Adrenal gland (tissue), 5 donors: ENCODE measurements around the gene SHISA6.

Source experiments
- POLR2A ChIP-seq, 2 donors: fragments of 450-650 bp; IDR thresholded peaks; one replicate each; pipeline ENCODE4 v1.6.1; 2017; ENCODE audit warnings: antibody characterized with exemption in 2 of 2, mild to moderate bottlenecking in 2 of 2, moderate library complexity in 1 of 2
- TF ChIP-seq, protein P1 (sequence below), 6 experiments: fragments of 450-650 bp in 4 of 6; fragments of 200-600 bp in 2 of 6; sonication (generic) in 1 of 6; IDR thresholded peaks; 1 replicate in 5 of 6; 2 replicates in 1 of 6; pipeline versions ENCODE4 v1.5.1 to v1.8.0; 2016 to 2021; ENCODE audit warnings: antibody characterized with exemption in 6 of 6, mild to moderate bottlenecking in 2 of 6, moderate library complexity in 1 of 6
- donor health status: DM: no; HTN: no; CAD: no.

DNA sequence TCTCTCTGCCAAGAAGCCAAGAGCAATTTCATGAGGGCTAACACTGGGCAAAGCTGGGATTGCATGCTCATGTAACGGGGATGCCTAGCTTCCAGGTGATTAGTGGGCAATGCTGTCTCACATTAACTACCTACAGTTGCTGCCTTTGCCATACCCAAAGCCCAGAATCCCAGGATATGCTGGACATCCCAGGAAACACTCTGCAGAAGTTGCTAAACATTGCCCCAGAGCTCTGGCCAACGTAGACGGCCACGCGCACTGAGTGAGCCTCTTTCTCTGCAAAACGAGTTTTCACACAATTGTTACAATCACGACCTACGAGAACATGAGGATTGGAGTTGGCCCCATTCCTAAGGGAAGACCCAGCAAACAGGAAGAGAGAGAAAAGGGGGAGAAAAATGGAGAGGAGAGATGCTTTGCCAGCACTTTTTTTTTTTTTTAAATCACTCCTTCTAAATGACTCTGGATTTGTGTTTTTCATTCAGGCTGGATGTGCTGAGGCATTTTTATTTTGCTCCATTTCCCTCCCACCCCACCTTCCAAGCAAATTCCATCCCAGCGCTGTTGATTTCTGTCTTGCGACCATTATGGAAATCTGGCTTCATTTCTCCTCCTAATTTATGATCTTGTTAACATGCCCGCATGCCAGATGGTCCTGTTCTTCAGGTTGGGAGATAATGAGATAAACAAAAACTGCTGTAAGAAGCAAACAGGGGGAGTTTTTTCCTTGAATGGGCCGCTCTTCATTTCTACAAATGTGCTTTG, 244.5 kb downstream of the SHISA6 start:
- TF ChIP-seq, protein P1, sequence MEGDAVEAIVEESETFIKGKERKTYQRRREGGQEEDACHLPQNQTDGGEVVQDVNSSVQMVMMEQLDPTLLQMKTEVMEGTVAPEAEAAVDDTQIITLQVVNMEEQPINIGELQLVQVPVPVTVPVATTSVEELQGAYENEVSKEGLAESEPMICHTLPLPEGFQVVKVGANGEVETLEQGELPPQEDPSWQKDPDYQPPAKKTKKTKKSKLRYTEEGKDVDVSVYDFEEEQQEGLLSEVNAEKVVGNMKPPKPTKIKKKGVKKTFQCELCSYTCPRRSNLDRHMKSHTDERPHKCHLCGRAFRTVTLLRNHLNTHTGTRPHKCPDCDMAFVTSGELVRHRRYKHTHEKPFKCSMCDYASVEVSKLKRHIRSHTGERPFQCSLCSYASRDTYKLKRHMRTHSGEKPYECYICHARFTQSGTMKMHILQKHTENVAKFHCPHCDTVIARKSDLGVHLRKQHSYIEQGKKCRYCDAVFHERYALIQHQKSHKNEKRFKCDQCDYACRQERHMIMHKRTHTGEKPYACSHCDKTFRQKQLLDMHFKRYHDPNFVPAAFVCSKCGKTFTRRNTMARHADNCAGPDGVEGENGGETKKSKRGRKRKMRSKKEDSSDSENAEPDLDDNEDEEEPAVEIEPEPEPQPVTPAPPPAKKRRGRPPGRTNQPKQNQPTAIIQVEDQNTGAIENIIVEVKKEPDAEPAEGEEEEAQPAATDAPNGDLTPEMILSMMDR (IDR thresholded peaks at IDR 0.05), result no peak
- TF ChIP-seq POLR2A (IDR thresholded peaks at IDR 0.05), result no peak
